GM15510 (cell line): Measurements from ENCODE around the gene CHCHD4.

Source experiments
- POLR2A ChIP-seq: IDR thresholded peaks from 3 replicates; pipeline ENCODE4 v1.6.1; 2011; ENCODE audit warnings: borderline replicate concordance; ENCODE audit not compliant: insufficient read length; ENCODE audit errors: extremely low read depth

Gene CHCHD4

GRCh38 chr3:14092464-14092863 lies 32.2 kb downstream of the CHCHD4 start:
- no peak for TF ChIP-seq POLR2A

GRCh38 chr3:14082108-14082657 lies 42.5 kb downstream of the CHCHD4 start:
- TF ChIP-seq POLR2A: no peak

- no peak for TF ChIP-seq POLR2A
Observed at GRCh38 chr3:14077310-14077709, 47.4 kb downstream of the CHCHD4 start.

GRCh38 chr3:14064910-14065309 lies 59.8 kb downstream of the CHCHD4 start:
- TF ChIP-seq POLR2A: no peak

GRCh38 chr3:14063152-14063551 lies 61.5 kb downstream of the CHCHD4 start:
- TF ChIP-seq POLR2A: no peak
